ENCODE measurements around the gene MAFB.

MAFB gene

DNA sequence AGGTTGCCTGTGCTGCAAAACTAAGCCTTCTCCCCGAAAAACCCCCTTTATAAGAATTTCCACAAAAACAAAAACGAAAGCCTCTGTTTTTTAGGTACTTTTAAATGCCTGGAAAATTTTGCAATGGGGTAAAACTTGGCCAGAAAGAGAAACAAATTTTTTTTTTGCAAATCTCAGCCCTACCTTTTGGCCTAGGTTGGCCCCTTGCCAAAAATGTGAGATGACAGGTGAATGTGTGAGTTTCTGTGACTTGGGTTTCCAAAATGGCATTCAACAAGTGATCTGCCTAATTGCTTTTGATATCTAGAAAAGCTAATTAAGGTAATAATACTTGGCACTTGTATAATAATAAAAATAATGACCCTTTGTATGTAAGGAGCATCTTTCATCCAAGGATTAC, 48.4 kb downstream of the MAFB start:
- no peak for DNase-seq (ENCODE audit: low read depth, low spot score)
- H3K4me3 ChIP-seq (ENCODE audit: low read length), result no peak overlapping the region

DNA sequence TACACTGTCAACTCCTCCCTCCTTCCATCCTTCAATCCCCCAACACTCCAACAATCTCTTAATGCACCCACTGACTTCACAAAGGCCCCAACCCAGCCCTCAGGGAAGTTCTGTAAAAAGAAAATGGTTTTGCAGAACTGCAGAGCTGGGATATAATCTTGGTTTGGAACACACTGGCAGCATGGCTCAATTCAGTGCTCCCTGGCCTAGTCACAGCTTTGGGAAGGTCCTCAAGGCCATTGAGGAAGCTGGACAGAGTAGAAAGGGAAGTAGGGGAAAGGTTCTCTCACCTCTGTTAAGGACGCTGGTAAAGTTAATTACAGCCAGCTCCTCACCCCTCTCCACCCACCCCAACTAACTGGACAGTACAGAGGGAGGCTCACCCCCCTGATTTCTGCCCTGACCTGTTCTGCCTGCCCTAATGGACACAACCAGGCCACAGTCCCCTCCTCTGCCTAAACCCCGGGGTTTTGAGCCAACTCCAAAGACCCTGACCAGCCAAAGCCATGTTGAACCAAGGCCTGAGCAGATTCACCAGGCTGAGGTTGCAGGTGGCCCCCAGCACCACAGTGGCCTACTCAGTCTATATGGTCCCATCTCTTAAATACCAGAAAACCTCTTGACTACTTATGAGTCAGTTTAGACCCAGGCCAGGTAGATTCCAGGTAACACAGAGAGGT, 49.2 kb downstream of the MAFB start:
- no peak overlapping the region for H3K4me3 ChIP-seq (ENCODE audit: low read length)
- DNase-seq (ENCODE audit: low read depth, low spot score), result no peak

DNA sequence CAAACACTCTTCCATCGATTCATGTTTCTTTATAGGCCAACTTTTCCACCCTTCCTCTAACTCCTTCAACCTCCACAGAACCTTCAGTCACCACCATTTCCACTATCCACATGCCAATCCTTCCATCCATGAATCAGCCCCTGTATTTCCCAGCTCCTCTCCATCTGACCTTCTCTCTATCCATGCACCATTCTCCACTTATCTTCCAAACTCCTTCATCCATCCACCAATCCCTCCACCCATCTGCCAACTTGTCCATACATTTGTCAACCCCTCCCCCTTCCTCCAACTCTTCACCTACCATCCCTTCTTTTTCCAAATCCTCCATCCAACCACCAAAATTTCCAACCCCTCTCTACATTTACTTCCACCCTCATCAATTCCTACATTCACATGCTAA, 49.9 kb downstream of the MAFB start:
- no peak for DNase-seq (ENCODE audit: low read depth, low spot score)
- H3K4me3 ChIP-seq (ENCODE audit: low read length), result no peak overlapping the region

DNA sequence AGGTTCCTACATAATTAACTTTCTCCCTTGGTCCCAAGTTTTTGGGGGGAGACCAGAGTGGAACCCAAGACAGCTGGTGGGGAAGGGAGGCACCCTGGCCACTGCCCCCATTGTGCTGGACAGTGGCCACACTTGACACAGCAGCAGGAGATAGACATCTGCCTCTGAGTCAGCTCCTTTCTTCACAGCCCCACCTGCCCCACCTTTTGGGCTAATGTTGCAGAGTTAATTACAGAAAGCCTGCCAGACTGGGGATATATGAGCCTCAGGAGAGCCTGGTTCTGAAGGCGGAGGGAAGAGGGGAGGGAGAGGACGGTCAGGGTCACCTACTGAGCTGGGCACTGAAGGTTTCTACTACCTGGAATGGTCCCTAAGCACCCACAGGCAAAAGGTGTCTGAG, 50.6 kb downstream of the MAFB start:
- H3K4me3 ChIP-seq (ENCODE audit: low read length), result no peak overlapping the region
- no peak for DNase-seq (ENCODE audit: low read depth, low spot score)

DNA sequence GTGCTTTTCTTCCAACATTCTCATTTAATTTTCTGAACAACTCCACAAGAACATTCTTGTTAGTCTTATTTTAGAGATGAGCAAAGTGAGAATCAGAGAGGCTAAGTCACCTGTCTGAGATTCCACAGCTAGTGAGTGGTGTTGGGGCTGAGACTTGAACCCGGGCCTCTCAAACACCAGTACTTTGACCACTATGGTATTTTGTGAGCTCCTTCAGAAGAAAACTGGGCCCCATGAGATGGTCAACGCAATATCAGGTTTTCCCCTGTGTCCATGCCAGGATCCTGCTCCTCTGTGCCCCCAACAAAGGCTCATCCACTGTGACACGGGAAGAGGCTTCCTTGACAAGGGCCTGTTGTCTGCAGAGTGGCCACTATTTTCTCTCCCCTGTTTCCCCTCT, 51.9 kb downstream of the MAFB start:
- no peak for DNase-seq (ENCODE audit: low read depth, low spot score)
- no peak overlapping the region for H3K4me3 ChIP-seq (ENCODE audit: low read length)

DNA sequence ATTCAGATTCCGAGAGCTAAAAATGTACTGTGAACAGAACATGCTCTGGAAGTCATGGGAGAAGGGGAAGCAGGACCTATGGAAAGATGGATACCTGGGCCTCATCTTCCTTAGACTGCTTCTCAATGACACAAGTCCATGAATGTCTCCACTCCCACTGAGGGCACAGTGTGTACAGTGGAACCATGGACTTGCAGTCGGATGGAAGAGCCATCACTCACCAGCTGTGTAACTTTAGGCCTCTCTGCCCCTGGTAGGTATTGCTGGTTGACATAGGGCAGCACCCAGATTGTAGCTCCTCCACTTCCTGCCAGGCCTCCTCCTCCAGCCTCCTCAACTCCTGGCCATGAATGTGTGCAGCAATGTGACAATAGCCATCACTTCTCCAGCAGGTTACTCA, 52.5 kb downstream of the MAFB start:
- H3K4me3 ChIP-seq (ENCODE audit: low read length), result no peak overlapping the region
- no peak for DNase-seq (ENCODE audit: low read depth, low spot score)

DNA sequence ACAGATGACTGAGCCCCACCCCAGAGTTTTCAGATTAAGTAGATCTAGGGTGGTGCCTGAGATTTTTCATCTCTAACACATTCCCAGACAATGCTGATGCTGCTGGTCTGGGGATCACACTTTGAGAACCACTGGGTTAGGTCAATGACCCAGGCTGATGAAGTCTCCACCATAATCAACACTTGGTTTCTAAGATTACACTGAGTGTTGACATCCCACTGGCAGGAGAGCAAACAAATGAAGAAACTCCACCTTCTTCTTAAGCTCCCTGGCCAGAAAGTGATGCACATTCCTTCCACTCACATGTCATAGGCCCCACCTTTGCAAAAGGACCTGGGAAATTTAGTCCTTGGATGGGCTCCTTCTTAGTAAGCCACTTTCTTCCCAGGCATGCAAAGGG, 53.1 kb downstream of the MAFB start:
- H3K4me3 ChIP-seq (ENCODE audit: low read length), result no peak overlapping the region
- DNase-seq (ENCODE audit: low read depth, low spot score), result no peak

All from Jurkat, Clone E6-1 (cell line).